ENCODE results near the gene PGAM2. TPM values are rescaled to one million over a fixed set of nuclear protein-coding genes. Genes with fewer than 3 reads are reported as not detected.

PGAM2 gene
- total and polyA plus RNA-seq, 2 of the 13 experiments (the other 11 are each of a cell fraction or from before 2014, with no cell fraction given), result 0.22 TPM; not detected in 1

- TF ChIP-seq, protein P1, sequence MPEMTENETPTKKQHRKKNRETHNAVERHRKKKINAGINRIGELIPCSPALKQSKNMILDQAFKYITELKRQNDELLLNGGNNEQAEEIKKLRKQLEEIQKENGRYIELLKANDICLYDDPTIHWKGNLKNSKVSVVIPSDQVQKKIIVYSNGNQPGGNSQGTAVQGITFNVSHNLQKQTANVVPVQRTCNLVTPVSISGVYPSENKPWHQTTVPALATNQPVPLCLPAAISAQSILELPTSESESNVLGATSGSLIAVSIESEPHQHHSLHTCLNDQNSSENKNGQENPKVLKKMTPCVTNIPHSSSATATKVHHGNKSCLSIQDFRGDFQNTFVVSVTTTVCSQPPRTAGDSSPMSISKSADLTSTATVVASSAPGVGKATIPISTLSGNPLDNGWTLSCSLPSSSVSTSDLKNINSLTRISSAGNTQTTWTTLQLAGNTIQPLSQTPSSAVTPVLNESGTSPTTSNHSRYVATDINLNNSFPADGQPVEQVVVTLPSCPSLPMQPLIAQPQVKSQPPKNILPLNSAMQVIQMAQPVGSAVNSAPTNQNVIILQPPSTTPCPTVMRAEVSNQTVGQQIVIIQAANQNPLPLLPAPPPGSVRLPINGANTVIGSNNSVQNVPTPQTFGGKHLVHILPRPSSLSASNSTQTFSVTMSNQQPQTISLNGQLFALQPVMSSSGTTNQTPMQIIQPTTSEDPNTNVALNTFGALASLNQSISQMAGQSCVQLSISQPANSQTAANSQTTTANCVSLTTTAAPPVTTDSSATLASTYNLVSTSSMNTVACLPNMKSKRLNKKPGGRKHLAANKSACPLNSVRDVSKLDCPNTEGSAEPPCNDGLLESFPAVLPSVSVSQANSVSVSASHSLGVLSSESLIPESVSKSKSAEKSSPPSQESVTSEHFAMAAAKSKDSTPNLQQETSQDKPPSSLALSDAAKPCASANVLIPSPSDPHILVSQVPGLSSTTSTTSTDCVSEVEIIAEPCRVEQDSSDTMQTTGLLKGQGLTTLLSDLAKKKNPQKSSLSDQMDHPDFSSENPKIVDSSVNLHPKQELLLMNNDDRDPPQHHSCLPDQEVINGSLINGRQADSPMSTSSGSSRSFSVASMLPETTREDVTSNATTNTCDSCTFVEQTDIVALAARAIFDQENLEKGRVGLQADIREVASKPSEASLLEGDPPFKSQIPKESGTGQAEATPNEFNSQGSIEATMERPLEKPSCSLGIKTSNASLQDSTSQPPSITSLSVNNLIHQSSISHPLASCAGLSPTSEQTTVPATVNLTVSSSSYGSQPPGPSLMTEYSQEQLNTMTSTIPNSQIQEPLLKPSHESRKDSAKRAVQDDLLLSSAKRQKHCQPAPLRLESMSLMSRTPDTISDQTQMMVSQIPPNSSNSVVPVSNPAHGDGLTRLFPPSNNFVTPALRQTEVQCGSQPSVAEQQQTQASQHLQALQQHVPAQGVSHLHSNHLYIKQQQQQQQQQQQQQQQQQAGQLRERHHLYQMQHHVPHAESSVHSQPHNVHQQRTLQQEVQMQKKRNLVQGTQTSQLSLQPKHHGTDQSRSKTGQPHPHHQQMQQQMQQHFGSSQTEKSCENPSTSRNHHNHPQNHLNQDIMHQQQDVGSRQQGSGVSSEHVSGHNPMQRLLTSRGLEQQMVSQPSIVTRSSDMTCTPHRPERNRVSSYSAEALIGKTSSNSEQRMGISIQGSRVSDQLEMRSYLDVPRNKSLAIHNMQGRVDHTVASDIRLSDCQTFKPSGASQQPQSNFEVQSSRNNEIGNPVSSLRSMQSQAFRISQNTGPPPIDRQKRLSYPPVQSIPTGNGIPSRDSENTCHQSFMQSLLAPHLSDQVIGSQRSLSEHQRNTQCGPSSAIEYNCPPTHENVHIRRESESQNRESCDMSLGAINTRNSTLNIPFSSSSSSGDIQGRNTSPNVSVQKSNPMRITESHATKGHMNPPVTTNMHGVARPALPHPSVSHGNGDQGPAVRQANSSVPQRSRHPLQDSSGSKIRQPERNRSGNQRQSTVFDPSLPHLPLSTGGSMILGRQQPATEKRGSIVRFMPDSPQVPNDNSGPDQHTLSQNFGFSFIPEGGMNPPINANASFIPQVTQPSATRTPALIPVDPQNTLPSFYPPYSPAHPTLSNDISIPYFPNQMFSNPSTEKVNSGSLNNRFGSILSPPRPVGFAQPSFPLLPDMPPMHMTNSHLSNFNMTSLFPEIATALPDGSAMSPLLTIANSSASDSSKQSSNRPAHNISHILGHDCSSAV (CRISPR knock-in tag; IDR thresholded peaks at IDR 0.05; ENCODE audit: borderline replicate concordance), result no peak
- TF ChIP-seq REST (IDR thresholded peaks at IDR 0.05; ENCODE audit: borderline replicate concordance in 1 of 2, low read depth in 1 of 2, low read length in 2 of 2), result no peak
- no peak for TF ChIP-seq ATF7-NPFF (CRISPR knock-in tag; IDR thresholded peaks at IDR 0.05; ENCODE audit: low read depth)
- peak; percentile 45; the same call in 1 of the 2 replicates for TF ChIP-seq ZSCAN29 (CRISPR knock-in tag; conservative IDR thresholded peaks at IDR 0.05)
- TF ChIP-seq CCAR2 (optimal IDR thresholded peaks at IDR 0.05; ENCODE audit: low read depth, low read length), result no peak
- TF ChIP-seq, protein P2, sequence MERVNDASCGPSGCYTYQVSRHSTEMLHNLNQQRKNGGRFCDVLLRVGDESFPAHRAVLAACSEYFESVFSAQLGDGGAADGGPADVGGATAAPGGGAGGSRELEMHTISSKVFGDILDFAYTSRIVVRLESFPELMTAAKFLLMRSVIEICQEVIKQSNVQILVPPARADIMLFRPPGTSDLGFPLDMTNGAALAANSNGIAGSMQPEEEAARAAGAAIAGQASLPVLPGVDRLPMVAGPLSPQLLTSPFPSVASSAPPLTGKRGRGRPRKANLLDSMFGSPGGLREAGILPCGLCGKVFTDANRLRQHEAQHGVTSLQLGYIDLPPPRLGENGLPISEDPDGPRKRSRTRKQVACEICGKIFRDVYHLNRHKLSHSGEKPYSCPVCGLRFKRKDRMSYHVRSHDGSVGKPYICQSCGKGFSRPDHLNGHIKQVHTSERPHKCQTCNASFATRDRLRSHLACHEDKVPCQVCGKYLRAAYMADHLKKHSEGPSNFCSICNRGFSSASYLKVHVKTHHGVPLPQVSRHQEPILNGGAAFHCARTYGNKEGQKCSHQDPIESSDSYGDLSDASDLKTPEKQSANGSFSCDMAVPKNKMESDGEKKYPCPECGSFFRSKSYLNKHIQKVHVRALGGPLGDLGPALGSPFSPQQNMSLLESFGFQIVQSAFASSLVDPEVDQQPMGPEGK (CRISPR knock-in tag; IDR thresholded peaks at IDR 0.05), result 0 out of 2 replicates have a peak, but pooled peaks have one; percentile 10
- TF ChIP-seq ZNF547 (CRISPR knock-in tag; IDR thresholded peaks at IDR 0.05), result no peak
- no peak for TF ChIP-seq ZBTB46 (CRISPR knock-in tag; IDR thresholded peaks at IDR 0.05; ENCODE audit: borderline replicate concordance)
These were observed 7.2 kb upstream of the PGAM2 start (continued) for GRCh38 chr7:44072364-44073231.

All from HepG2 (cell line).